BJ (cell line): ENCODE data around the gene SMC5. TPM values are rescaled to one million over a fixed set of nuclear protein-coding genes. Genes with fewer than 3 reads are reported as not detected.

Experiments used
- CTCF ChIA-PET: fragments of 350-600 bp; formaldehyde crosslinking; extraction: SDS; loops from one replicate; lab custom pipeline; 2021; ENCODE audit warnings: antibody characterized with exemption, inconsistent platforms; lab: Yijun Ruan, JAX
- POLR2A ChIA-PET: fragments of 300-600 bp; sonication (Branson Sonifier 250); formaldehyde crosslinking; extraction: SDS; loops from one replicate; lab custom pipeline; 2021; ENCODE audit warnings: antibody characterized with exemption; lab: Charles Lee
- DNase-seq: peaks from one replicate; pipeline ENCODE4 v3.0.0-alpha.2; 2011; ENCODE audit warnings: low read depth
- H3K27me3 ChIP-seq: 2 replicates; pipeline ENCODE4 v1.6.0; 2011; ENCODE audit warnings: low read length; ENCODE audit not compliant: control insufficient read depth, insufficient read depth
- H3K36me3 ChIP-seq: 2 replicates; pipeline ENCODE4 v1.5.1; 2011; ENCODE audit warnings: low read length; ENCODE audit not compliant: control insufficient read depth, insufficient read depth
- H3K4me3 ChIP-seq: 2 replicates; pipeline ENCODE4 v1.5.1; 2011; ENCODE audit warnings: low read depth, mild to moderate bottlenecking, control low read depth, low read length
- CTCF ChIP-seq: IDR thresholded peaks from 2 replicates; pipeline ENCODE4 v1.5.1; 2011; ENCODE audit warnings: low read depth, mild to moderate bottlenecking, control low read depth, inconsistent platforms, low read length, moderate library complexity; ENCODE audit not compliant: insufficient read depth
- polyA plus RNA-seq: library from polyadenylated mRNA; depleted of rRNA; stranded (reverse); fragments of >200 nt; gene quantifications from 2 replicates; pipeline ENCODE4 v1.2.3, GENCODE V29; 2011

Gene SMC5
- polyA plus RNA-seq, 1 experiment, result 7.9 TPM

DNA sequence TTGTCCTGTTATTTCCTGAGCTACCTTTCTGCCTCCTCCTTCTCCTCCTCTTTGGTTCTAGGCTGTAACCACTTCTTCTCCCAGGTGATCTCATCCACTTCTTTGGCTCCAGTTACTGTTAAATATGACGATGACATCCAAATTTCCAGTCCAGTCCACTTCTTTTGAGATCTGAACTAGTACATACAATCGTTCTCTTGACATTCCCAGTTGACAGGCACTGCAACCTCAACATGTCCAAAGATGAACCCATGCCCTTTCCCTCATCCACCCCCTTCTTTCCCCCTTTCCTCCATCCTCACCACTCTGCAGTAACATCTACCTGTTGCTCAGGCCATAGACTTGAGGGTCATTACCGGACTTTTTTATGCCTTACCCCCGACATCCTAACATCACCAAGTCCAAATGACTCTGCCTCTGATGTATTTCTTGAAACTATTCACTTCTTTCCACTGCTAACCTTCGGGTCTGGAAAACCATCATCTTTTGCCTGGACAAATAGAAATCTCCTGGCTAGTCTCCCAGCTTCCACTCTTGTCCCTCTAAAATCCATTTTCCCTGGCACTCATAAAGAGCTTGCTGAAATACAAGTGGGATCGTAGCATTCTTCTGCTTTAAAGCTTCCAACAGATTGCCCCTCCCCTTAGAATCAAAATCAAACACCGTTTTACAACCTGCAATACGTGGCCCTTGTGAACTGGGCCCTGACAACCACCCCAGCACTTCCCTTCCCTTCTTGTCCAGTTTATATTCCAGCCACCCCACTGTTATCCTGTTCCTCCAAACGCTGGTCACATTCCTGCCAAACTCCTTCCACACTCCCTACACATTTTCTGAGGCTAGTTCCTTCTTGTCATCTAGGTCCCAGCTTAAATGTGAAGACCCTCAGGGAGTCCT, 124.2 kb downstream of the SMC5 start:
- Histone ChIP-seq H3K27me3 (no peaks in the 10 kb centered on the region), H3K36me3 (peaks cover 4% of the 10 kb centered on the region), H3K4me3 (no peak overlapping the region)
- CTCF ChIA-PET, result no interaction called here
- POLR2A ChIA-PET, result no interaction called here
- no peak for TF ChIP-seq CTCF
- DNase-seq, result no peak

GRCh38 chr9:70385426-70385825, 126.6 kb downstream of the SMC5 start:
- CTCF ChIA-PET, result no interaction called here

GRCh38 chr9:70387663-70388062, 128.9 kb downstream of the SMC5 start:
- CTCF ChIA-PET, result interaction anchor here (1.1 kb wide), 1 partner anchor 17 kb away, joined by 3 read pairs; no protein-coding TSS in a partner anchor
- Histone ChIP-seq H3K36me3 (peaks cover 4% of the 10 kb centered on the region), H3K4me3 (no peak overlapping the region), H3K27me3 (no peaks in the 10 kb centered on the region)
- no peak for TF ChIP-seq CTCF
- POLR2A ChIA-PET, result no interaction called here
- no peak for DNase-seq

More at GRCh38 chr9:70385426-70385825, 126.6 kb downstream of the SMC5 start:
- no peak for TF ChIP-seq CTCF
- Histone ChIP-seq H3K36me3 (peaks cover 4% of the 10 kb centered on the region), H3K4me3 (no peak overlapping the region), H3K27me3 (no peaks in the 10 kb centered on the region)
- POLR2A ChIA-PET, result no interaction called here
- no peak for DNase-seq

GRCh38 chr9:70389188-70389587, 130.4 kb downstream of the SMC5 start:
- H3K4me3 ChIP-seq, result no peak overlapping the region
- POLR2A ChIA-PET, result no interaction called here
- H3K36me3 ChIP-seq, result peaks cover 4% of the 10 kb centered on the region; the same call in 1 of the 2 replicates
- CTCF ChIA-PET, result interaction anchor here (1.1 to 1.7 kb wide), 3 partner anchors 22 to 213 kb away, joined by 3 to 6 read pairs (median 6); no protein-coding TSS in a partner anchor
- no peak for TF ChIP-seq CTCF
- DNase-seq, result no peak
- H3K27me3 ChIP-seq, result no peaks in the 10 kb centered on the region

- DNase-seq, result no peak
- POLR2A ChIA-PET, result interaction anchor here (0.7 to 0.8 kb wide), 2 partner anchors 14 to 25 kb away, joined by 4 read pairs; partner anchors contain the start of gene KLF9
- CTCF ChIA-PET, result interaction anchor here (1.1 to 1.7 kb wide), 4 partner anchors 22 to 213 kb away, joined by 3 to 6 read pairs (median 6); no protein-coding TSS in a partner anchor
- no peak for TF ChIP-seq CTCF
- H3K36me3 ChIP-seq, result peaks cover 4% of the 10 kb centered on the region; the same call in 1 of the 2 replicates
- no peaks in the 10 kb centered on the region for H3K27me3 ChIP-seq
- no peak overlapping the region for H3K4me3 ChIP-seq
Measured at GRCh38 chr9:70389621-70390266, 131.0 kb downstream of the SMC5 start.
